ENCODE measurements around the gene BRSK1.
A peak's percentile ranks its signal among the peaks of the same experiment; 100 is the strongest.

Gene BRSK1

GRCh38 chr19:55253842-55254624 is 29.8 kb upstream of the BRSK1 start:
- DNase-seq (ENCODE audit: low read depth) = no peak

DNA sequence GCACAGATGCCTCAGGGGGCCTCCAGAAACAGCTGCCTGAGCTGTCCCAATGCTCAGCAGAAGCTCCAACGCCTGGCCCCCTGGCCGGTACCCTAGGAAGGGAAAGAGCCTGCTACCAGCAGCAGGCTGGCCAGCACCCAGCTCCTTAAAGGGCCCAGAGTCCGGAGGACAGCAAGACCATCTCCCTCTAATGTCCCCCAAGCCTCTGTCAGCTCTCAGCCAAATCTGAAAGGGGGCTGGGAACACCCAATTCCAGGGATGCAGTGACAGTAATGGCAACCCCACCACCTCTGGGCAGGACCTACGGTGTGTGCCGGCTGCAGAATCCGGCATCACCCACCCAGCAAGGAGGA is 29.2 kb upstream of the BRSK1 start:
- no peak for DNase-seq (ENCODE audit: low read depth)

- DNase-seq (ENCODE audit: low read depth) = peak; percentile 36
These were observed 28.0 kb upstream of the BRSK1 start for GRCh38 chr19:55255618-55256423.

- no peak for DNase-seq (ENCODE audit: low read depth)
These were observed 27.0 kb upstream of the BRSK1 start for GRCh38 chr19:55256562-55257460.

DNA sequence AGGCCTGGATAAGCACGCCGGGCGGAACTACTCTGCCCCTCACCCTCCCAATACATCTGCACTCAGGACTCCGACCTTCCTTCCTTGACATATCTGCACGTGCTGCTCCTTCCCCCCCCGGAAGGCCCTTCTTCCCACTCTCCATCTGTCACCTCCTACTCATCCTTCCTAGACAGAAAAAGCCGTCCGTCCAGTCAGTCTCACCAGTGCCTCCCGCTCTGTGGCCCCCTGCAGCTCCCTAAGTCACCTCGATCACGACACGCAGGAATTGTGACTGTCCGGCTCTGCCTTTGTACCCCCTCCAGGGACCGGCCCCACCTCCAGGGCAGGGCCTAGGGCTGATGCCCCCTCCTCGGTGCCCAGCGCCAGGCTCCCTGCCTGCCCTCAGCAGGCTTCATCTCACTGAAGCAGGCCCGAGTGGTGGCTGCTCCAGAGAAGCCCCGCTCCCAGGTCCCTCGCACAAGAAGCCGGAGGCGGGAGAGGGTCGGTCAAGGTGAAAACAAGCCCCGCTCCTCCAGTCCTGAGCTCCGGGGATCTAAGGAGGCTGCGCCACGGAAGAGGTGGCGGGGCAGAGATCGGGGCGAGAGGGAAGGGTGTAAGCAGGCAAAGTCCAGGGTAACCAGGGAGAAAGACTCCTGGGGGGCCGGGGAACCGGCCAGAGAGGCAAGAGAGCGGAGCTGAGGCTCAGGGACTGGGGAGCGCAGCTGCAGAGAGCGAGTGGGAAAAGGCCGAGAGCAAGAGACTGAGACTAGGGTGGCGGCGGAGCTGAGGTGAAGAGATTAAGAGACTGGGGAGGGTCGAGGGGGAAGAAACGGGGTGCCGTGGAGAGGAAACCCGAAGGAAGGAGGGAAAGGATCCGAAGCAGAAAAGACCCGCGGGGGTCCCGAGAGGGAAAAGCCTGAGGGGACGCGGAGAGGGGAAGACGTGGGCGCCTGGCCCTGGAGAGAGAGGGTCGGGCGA is 26.1 kb upstream of the BRSK1 start:
- DNase-seq (ENCODE audit: low read depth) = peak; percentile 39

GRCh38 chr19:55258476-55258827 is 25.3 kb upstream of the BRSK1 start:
- DNase-seq (ENCODE audit: low read depth) = no peak

GRCh38 chr19:55258828-55259539 is 24.8 kb upstream of the BRSK1 start, which contains the start of gene PPP6R1:
TSS of gene PPP6R1 (minus strand) at chr19:55259017. CDS start at chr19:55247103, 11,914 bp downstream.
- DNase-seq (ENCODE audit: low read depth) = peak; percentile 100

DNA sequence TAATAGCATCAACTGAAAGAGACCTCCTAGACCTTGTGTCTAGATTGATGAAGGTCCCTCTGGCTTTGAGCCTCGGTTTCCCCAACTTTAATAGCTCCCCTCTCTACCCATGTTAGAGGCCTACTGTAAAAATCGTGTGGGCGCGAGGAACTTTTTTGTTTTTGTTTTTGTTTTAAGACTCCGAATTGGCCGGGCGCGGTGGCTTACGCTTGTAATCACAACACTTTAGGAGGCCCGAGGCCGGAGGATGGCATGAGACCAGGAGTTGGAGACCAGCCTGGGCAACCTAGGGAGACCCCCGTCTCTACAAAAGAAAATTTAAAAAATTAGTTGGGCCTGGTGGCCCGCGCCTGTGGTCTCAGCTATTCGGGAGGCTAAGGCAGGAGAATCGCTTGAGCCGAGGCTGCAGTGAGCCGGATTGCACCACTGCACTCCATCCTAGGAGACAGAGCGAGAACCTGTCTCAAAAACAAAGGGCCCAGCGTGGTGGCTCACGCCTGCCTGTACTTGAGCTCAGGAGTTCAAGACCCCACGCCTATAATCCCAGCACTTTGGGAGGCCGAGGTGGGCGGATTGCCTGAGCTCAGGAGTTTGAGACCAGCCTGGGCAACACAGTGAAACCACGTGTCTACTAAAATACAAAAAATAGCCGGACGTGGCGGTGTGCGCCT is 24.1 kb upstream of the BRSK1 start:
- DNase-seq (ENCODE audit: low read depth) = no peak

DNA sequence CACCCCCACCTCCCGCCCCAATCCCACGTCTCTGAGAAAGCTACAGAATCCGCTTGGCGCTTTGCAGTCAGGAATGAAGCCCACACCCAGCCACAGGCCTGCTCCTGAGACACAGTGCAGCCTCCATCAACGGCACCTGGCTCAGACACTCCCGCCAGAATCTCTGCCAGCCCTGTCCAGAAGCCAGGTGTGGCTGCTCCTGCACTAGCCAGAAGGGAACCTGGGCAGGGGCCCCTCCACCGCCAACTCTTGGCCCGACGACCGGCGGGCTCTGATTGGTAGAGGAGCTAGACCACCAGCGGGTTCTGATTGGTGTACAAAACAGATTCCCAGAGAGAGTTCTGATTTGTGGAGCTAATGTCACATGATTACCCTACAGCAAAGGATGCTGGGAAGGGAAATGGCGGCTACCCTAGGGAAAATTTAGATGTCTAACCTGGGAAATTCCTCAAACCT is 22.1 kb upstream of the BRSK1 start:
- DNase-seq (ENCODE audit: low read depth) = no peak

DNA sequence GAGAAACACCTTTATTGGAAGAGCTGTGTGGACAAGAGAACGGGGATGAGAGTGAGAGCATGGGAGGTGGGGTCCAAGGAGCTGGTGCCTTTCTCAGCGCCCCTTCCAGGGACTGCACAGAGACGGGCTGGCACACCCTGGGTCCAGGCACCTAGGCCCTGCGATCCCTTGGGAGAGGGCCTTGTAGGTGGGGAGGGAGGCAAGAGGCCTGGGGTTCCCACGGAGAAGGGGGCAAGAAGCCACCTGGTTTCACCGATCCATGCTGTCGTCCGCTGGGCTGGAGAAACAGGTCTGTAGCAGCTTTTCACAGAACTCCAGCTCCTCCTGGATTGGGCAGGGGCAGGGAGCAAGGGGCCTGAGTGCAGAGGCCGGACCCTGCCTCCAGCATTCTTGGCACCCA is 21.4 kb upstream of the BRSK1 start:
- DNase-seq (ENCODE audit: low read depth) = no peak

- DNase-seq (ENCODE audit: low read depth) = no peak
These were observed 19.3 kb upstream of the BRSK1 start for GRCh38 chr19:55264531-55264930.

DNA sequence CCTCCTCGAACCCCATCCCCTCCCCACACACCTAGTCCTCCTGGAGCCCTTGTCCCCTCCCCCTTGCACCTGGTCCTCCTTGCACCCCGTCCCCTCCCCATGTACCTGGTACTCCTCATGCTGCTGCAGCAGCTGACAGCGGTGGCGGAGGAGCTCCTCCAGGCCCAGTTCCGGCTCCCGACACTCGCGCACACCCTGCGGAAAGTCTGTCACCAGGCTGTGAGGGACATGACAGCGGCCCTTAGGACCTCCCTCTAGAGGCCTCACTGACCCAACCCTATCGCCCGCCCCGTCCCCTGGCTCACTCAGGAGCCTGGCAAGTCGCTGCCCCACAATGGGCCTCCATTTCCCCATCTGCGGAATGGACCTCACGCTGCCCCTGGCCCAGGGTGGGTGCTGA is 18.6 kb upstream of the BRSK1 start:
- DNase-seq (ENCODE audit: low read depth) = no peak

DNA sequence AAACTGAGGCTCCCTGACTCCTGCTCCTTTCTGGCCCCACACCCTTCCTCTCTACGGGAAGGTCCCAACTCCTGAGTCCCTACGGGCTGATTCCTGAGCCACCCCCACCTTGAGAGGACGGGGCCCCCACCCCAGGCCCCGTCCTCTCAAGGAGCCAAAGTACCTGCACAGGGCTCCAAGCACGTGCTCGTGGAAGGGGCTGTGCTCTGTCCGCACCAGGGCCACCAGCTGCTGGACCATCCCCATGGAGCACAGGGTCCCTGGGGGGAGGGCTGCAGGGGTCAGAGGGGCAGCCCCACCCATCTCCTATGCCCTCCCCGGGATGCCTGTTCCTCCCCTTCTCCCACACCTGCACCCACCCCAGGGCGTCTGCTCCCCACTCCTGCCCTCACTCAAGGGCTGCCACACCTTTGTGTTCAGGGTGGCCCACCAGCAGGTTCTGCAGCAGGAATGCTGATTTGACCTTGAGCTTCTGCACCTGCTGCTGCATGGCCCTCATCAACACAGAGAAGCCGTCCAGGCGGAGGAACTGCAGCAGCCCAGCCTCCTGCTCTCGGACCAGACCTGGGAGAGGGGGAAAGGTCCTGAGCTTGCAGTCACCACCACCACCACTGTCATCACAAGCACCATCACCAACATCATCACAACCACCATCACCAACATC is 17.9 kb upstream of the BRSK1 start:
- DNase-seq (ENCODE audit: low read depth) = no peak

DNA sequence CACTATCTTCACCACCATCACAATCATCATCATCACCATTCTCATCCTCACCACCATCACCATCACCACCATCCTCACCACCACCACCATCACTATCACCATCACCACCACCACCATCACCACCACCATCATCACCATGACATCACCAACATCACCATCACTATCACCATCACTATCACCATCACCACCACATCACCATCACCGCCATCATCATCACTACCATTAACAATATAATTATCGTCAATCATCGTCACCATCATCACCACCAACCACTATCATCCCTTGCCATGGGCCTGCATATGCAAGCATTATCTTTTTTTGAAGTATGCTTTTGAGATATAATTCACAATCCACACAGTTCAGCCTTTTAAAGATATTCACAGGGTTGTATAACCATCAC is 17.4 kb upstream of the BRSK1 start:
- DNase-seq (ENCODE audit: low read depth) = no peak

DNA sequence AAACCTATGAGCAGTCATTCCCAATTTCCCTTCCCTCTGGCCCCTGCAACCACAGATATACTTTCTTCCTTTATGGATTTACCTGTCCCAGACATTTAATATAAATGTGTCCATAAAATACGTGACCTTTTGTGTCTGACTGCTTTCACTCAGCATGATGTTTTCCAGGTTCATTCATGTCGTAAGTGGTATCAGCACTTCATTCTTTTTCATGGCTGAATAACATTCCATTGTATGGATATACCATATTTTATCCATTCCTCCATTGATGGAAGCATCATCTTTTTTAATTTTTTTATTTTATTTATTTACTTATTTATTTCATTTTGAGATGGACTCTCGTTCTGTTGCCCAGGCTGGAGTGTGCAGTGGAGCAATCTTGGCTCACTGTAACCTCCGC is 17.0 kb upstream of the BRSK1 start:
- no peak for DNase-seq (ENCODE audit: low read depth)

- no peak for DNase-seq (ENCODE audit: low read depth)
These were observed 14.5 kb upstream of the BRSK1 start for GRCh38 chr19:55269299-55269698.

- DNase-seq (ENCODE audit: low read depth) = no peak
These were observed 13.4 kb upstream of the BRSK1 start for GRCh38 chr19:55270172-55270942.

DNA sequence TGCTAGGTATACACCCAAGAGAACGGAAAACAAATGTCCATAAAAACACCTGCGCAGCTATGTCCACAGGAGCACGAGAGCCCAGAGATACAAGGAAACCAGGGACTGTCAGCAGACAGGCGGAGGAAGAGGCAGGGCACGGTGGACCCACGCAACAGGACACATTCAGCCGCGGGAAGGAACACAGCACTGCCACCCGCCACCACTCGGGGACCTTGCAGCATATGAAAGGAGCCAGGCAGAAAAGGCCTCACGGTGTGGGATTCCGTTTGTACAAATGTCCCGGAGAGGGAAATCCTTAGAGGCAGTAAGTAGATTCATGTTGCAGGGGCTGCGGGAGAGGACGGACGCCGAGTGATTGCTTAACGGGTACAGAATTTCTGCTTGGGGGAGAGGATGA is 11.7 kb upstream of the BRSK1 start:
- no peak for DNase-seq (ENCODE audit: low read depth)
